GM19193 (cell line): ENCODE results near the gene RUNX1.

ENCODE experiments used
- POLR2A ChIP-seq: IDR thresholded peaks from 4 replicates; pipeline ENCODE4 v1.6.1; 2011; ENCODE audit not compliant: insufficient read depth, insufficient read length; ENCODE audit errors: extremely low read depth

RUNX1 gene

DNA sequence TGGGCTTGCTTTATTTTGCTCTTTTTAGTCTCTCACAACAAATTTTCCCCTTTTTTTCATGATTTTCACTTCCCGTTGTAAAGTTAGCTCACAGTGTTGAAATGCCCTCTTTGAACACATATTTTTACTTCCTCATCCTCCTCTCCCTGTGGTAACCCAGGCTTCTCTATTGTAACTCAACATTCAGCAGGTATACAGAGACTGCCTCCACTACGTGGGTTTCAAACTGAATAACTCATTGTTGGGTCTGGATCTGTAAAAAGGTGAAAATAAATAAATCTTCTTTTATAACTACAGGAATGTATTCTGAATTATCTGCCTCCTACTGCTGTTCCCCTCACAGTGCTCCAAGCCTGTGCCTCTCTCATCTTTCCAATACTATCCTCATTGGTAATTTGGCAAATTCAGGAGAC lies 166.4 kb downstream of the RUNX1 start:
- TF ChIP-seq POLR2A, result no peak

DNA sequence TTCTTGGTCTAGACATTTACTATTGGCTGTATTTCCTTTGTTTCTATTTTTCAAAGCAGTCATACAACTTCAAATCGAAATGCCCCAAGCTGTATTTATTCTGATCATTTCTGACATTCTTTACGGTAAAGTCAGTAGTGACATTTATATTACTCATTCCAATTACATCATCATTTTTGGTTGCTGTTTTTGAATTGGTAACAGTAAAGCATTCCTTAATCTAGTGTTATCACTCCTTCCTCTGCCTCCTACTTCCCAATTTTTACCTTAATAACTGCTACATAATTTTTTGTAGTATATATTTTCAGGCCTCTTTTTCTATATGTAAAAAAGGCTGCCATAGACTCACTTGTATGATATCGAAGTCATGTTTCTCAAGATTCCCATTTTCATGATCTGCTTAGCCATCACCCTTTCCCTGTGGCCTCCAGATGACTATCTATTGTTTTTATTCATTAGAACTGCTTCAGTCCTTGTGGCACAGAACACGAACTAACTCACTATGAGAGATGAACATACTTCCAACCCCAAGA lies 167.2 kb downstream of the RUNX1 start:
- TF ChIP-seq POLR2A, result no peak

DNA sequence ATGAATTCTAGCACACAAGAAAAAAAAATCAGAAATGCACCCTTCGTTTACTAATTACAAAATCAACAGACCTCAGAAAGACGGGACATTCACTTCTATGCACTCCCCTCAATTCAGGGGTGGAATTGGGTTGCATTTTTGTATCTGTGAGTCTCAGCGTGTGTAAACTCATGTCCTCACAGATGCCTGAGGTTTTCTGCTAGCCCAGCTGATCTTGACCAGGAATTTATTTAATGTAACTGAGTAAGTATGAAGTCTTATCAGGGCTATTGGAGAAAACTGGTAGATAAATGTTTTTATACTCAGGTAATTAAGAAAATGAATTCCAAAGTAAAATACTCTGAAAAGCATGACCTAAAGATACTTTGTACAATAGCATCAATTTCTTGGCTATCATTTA lies 167.7 kb downstream of the RUNX1 start:
- TF ChIP-seq POLR2A, result no peak

DNA sequence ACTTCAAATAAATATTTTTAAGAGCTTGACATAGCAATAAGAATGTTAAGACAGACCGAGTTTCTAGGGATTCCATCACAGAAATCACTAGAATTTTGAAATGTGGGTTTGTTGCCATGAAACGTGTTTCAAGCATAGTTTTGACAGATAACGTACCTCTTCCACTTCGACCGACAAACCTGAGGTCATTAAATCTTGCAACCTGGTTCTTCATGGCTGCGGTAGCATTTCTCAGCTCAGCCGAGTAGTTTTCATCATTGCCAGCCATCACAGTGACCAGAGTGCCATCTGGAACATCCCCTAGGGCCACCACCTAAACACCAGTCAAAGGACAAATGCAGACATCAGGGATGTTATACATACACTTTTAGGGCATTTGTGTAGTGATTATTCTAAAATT lies 168.7 kb downstream of the RUNX1 start:
- TF ChIP-seq POLR2A, result no peak

DNA sequence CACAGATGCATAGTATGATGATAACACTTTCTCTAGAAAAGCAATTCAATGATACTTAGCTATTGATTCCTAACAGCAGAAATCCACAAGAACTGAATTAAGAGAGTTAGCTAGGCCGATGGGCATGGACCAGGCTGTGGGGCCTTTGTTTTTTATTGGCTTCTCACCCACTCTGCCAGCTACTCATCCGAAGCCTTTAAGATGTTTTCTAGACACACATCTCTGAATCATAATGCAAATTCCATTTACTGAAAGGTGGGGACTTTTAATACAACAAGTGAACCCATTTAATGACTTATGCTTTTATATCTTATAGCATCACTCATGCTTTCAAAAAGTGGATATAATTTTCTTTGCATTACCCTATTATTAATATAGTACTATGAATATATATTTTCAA lies 170.2 kb downstream of the RUNX1 start:
- TF ChIP-seq POLR2A, result no peak

DNA sequence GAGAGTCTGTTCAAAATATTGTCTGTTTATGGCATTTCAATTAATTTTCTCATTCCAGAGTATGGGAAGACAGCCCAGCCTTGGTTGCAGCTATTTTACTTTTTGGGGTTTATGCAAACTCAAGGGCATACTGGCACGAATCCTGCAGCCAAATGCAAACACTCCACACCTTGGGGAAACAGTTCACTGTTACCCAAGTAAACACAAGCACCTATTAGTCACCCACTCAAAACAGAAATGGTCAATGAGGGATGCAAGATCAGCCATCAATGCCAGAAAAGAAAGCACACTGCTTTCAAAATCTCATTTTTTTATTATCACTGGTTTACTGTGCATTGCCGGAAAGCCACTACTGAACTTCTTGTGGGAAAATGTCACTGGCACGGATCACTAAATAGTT lies 170.6 kb downstream of the RUNX1 start:
- no peak for TF ChIP-seq POLR2A

DNA sequence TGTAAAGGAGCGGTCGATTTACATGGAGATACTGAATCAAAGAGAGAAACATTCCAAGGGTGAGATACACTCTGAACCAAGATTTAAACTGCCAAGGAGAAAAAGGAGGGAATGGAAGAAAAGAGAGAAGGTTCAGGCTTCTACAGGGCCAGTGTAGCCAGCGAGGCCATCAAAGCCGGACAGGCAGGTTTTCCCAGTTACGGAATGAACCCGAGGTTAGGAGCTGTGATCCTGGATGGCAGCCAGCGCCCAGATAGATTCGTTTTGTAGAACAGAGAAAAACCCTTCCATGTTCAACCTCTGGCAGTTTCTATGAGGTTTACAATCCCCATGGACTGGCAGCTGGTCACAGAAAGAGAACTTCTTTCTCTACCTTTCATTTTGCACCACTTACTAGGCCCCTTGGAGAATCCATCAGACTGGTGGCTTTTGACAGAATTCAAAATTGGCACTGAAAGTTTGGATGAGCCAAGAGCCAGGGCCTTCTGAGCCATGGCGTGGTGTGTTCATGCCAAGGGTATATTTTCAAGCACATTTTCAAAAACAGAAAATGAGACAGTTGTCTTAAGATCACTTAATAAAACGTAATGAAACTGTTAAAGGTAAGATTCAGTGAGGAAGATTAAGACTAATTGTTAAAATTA lies 171.5 kb downstream of the RUNX1 start:
- TF ChIP-seq POLR2A, result no peak

DNA sequence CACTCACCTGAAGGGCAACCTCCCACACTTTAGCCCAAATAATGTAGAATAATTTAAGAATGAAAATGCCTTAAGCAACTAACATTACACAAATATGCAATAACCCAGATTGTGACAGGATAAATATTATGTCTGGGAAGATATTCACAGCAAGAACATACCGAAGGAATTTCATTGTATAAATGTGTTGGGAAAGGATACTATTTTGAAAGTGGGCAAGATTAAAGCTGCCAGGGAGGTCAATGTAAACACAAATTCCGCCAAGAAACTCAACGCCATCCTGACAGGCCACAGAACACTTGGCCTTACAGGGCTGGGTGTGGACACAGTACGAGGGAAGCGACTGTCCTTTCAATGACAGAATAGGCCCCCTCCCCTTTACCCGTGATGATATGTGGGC lies 173.3 kb downstream of the RUNX1 start:
- no peak for TF ChIP-seq POLR2A

DNA sequence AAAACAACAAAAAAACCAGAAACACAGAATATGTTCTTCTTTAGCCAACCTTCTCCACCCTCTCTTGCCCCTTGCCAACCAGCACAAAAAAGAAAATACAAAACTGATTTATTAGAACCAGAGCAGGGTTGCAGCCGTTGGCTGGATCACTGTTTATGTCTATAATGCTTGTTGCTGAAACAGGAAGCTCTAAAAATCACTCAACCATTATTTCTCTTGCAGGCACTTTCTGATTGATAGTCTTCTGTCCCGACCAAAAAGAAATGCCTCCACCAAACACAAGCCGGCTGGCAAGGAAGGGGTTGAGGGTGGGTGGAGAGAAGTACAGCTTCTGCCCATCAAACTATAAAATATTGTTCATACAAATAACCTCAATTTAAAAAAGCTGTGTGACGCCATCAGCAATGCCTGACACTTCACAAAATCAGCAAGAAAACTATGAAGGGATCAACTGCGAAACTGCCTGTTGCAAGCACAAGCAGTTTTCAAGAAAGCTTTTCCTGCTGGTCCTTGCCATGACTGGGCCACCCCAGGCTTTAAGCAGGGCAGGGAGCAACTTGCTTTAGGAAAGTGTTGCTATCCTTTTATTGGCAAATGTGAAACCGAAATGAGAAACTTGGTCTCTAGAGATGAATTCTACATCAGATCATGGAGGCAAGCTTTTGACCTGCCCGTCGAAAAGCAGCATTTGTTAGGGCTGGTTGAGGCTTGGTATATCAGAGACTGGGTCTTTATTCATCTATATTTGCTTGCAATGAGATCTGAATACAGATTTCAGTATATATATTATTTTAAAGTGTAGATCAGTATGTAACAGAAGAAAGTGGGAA lies 174.2 kb downstream of the RUNX1 start:
- TF ChIP-seq POLR2A, result no peak

DNA sequence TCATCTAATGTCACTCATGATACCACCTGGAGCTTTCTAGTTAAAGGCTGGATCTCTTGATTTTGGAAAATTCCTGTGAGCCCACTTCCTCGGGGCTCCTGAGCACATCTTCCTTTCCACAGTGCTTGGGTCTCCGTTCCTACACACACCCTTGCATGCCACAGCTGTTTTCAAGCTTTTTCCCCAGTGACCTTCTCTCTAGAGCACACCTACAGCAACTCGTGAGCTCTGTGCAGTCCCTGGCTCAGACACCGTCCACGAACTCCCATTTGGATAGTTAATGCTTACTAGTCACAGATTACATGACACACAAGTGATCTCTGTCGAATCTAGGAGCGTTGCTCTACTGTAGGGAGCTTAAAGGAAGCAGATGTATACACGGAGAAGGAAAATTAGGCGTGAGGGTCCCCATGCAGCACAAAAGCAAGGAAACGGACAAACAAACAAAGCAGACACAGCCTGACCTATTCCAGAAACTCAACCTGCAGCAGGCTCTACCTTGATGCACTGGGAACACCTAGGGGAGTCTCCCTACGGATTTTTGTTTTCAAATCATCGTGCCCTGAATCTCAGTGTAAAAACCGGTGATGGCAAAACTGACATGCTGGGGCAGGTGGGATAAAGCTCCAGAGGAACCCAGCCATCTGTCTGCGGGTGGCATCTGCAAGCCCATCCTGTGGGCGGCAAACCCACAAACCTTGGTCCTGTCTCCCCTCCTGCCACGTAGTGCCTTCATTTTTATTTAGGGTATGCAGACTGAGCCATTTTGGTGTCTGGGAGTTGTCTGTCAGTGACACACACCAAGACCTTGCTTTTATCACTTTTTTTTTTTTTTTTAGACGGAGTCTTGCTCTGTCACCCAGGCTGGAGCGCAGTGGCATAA lies 177.8 kb downstream of the RUNX1 start:
- no peak for TF ChIP-seq POLR2A

DNA sequence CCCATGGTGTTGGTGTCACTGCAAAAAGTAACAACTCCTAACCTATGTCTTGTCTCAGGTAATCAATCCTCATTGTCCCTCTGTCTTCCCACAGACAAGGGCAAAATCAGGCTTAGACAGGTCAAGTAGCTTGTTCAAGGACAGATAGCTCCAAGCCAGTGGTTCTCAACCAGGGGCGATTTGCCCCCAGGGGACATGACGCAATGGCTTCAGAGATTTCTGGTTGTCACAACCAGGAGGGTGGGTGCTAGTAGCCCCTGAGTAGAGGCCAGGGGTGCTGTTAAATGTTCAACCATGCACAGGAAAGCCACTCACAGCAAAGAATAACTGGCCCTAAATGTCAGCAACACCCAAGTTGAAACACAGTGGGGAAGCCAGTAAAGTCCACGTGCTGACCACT lies 178.9 kb downstream of the RUNX1 start:
- TF ChIP-seq POLR2A, result no peak

DNA sequence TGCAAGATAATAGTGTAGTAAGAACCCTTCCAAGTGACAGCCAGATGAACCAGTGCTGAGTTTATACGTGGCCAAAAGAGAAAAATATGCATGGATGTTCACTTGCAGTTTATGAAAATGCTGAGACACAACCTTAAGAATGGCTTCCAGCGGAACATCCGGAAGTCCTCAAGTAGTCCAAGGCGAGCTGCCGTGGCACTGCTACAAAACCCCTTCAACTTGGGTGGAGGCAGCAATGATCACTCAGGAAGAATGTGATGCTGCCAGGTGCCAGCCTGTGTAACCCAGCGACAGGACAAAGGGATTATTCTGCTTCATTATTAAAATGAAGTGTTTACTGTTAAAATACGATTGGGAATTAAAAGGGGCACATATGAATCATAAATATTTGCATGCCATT lies 179.6 kb downstream of the RUNX1 start:
- TF ChIP-seq POLR2A, result no peak

DNA sequence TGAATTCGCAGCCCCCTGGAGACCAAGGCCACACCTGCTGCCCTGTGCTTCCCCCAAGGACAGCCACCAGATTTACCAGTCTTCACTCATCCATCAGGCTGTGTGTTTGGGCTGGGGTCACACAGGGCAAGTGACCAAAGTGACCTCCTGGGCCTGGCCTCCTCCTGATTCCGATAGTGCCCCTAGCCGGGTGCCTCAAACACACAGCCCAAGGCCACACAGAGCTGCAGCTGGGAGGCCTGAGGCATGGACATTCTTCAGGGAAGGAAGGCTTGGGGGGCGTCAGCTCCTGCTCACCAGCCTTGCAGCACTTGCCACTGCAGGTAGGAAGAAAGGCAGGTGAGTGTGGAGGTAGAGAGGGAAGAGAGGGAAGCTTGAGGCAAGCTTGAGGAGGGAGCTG lies 181.3 kb downstream of the RUNX1 start:
- TF ChIP-seq POLR2A, result no peak

DNA sequence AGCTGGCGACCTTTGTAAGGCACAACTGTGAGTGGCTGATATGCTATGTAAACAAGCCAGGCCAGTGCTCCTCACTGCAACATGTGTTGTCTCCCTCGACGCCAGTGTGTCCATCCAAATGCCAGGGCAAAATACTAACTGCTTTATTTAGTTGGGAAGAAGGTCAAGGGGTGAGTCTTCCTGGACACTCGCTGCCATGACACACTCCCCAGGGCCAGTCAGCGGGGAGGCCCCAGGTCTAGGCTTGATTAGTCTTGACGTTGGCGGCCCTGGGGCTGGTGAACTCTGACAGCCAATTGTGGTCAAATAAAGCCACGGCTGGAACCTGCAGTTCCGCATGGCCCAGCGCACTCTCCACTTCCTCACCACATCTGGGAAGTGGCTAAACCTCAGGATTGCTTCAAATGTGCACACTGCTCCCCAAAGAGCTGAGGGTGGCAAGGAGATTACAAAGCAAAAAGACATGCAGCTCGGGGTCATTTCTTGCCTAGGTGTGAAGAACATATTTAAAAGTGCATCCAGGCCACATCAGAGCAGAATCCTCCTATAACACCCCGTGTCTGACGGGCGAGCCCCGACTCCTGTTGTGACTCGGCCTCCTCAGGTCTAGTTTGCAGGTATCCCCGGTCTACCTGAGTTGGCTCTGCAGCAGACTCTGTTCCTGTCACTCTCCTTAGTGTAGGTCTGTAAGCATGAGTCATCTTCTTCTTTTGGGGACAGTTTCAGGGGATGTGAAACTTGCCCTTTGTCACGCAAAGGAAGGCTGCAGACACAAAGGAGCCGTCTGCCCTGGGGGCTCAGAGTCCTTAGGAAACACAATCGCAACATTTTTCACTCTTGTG lies 183.5 kb downstream of the RUNX1 start:
- TF ChIP-seq POLR2A, result no peak
